ENCODE measurements around the gene VPS41.

VPS41 gene

GRCh38 chr7:38907066-38907465 lies 1.9 kb downstream of the VPS41 start:
- no peak for DNase-seq (ENCODE audit: low read depth in 1 of 2, low spot score in 1 of 2)

GRCh38 chr7:38905056-38905759 lies 3.8 kb downstream of the VPS41 start:
- DNase-seq (ENCODE audit: low read depth in 1 of 2, low spot score in 1 of 2), result no peak

- DNase-seq (ENCODE audit: low read depth in 1 of 2, low spot score in 1 of 2), result no peak
Measured at GRCh38 chr7:38903057-38903456, 5.9 kb downstream of the VPS41 start.

DNA sequence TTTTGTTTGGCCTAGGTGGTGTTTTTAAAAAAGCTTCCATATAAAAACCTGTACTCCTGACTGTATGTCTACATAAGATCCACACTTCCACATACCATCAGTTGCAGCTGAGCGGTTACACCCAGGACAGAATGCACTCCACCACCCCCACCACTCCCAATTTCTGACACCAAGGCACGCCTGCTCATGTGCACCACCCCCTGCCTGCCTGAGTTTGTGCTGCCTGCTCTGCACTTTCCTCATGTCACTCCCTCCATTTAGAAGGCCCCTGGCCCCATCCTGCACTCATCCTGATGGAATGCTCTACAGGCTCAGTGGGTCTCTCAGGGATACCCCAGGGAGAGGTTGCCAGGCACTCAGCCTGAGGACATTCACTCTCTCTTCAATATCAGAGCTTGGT lies 6.5 kb downstream of the VPS41 start:
- no peak for DNase-seq (ENCODE audit: low read depth in 1 of 2, low spot score in 1 of 2)

DNA sequence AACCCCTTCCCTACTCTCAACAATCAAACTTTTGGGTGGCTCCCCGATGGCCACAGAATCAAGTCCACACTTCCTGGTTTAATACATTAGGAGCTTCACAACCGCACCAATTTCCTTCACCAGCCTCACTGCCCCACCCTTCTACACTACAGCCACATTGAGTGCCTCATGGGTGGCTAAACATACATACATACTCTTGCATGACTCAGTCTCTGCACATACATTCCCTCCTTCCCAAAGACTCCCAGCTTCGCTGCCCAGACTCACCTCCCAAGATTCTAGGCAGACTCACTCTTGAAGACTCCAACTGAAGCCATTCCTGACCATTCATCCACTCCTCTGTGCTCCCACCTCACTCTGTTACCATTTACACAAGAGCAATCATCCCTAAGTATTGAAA lies 15.9 kb downstream of the VPS41 start:
- no peak for DNase-seq (ENCODE audit: low read depth in 1 of 2, low spot score in 1 of 2)

GRCh38 chr7:38890597-38890996 lies 18.4 kb downstream of the VPS41 start:
- no peak for DNase-seq (ENCODE audit: low read depth in 1 of 2, low spot score in 1 of 2)

DNA sequence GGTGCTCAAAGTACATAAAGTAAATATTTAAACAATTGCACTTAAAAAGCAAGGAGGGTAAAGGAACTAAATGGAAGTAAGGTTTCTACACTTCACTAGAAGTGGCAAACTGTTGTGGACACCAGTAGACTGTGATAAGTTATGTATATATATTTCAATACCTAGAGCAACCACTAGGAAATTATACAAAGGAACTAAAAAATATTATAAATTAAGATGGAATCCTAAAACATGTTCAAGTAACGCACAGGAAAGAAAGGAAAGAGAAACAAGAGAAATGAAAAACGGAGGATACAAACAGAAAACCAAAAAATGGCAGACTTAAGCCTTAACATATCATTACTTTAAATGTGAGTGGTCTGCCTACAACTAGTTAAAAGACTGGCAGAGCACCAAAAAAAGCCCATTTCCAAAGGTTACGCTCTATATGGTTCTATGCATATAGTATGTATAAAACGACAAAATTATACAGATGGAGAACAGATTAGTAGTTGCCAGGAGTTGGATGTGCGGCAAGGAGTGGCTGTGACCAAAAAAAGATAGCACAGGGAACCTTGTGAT lies 19.0 kb downstream of the VPS41 start:
- DNase-seq (ENCODE audit: low read depth in 1 of 2, low spot score in 1 of 2), result no peak

DNA sequence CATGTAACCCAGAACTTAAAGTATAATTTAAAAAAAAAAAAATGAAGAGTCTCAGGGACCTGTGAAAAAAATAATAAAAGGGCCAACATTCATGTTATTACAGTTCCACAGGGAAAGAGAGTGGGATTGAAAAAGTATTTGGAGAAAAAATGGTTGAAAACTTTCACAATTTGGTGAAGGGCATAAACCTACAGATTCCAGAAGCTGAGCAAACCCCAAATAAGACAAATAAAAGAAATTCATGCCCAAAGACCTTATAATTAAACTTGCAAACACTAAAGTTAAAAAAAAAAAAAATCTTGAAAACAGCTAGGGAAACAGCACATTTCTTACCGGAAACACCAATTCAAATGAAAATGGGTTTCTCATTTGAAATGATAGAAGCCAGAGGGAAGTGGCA lies 19.9 kb downstream of the VPS41 start:
- no peak for DNase-seq (ENCODE audit: low read depth in 1 of 2, low spot score in 1 of 2)

DNA sequence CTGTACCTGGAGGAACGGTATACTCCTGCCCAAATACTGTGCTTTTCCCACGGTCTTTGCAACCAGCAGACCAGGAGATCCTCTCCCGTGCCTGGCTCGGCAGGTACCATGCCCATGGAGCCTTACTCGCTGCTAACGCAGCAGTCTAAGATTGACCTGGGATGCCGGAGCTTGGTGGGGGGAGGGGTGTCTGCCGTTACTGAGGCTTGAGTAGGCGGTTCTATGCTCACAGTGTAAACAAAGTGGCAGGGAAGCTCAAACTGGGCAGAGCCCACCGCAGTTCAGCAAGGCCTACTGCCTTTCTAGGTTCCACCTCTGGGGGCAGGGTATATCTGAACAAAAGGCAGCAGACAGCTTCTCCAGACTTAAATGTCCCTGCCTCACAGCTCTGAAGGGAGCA lies 22.7 kb downstream of the VPS41 start:
- no peak for DNase-seq (ENCODE audit: low read depth in 1 of 2, low spot score in 1 of 2)

- DNase-seq (ENCODE audit: low read depth in 1 of 2, low spot score in 1 of 2), result no peak
Measured at GRCh38 chr7:38883706-38884105, 25.3 kb downstream of the VPS41 start.

- DNase-seq (ENCODE audit: low read depth in 1 of 2, low spot score in 1 of 2), result no peak
Measured at GRCh38 chr7:38881947-38882684, 26.9 kb downstream of the VPS41 start.

DNA sequence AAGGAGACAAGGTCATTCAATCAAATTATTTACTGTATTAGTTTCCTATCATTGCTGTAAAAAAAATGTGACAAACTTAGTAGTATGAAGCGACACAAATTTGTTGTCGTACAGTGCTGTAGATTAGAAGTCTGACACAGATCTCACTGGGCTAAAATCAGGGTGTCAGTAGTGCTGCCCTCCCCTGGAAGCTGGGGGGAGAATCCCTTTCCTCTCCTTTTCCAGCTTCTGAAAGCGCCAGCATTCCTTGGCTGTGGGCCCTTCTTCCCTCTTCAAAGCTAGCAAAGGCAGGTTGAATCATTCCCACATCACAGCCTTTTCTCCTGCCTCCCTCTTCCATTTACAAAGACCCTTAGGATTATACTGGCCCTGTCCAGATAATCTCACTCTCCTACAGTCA lies 28.0 kb downstream of the VPS41 start:
- DNase-seq (ENCODE audit: low read depth in 1 of 2, low spot score in 1 of 2), result no peak

DNA sequence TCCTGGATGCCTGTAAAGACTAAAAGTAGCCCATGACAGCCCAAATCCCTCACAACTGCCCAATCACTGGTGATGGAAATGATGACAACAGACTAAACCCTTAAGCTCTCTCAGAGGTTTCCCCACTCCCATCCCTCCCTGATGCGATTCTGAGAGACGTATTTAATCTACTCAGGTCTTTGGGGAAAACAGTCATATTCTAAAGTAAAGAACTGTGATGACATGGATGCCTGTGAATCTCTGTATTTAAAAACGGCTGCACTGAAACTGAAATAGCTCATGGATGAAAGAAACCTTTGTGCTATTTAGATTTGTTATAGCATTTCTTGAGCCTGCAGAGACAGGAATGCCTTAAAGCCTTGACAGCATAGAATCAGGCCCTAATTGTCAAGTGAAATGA lies 28.5 kb downstream of the VPS41 start:
- no peak for DNase-seq (ENCODE audit: low read depth in 1 of 2, low spot score in 1 of 2)

GRCh38 chr7:38880035-38880434 lies 29.0 kb downstream of the VPS41 start:
- no peak for DNase-seq (ENCODE audit: low read depth in 1 of 2, low spot score in 1 of 2)

- no peak for DNase-seq (ENCODE audit: low read depth in 1 of 2, low spot score in 1 of 2)
Measured at GRCh38 chr7:38878694-38879457, 30.1 kb downstream of the VPS41 start.

DNA sequence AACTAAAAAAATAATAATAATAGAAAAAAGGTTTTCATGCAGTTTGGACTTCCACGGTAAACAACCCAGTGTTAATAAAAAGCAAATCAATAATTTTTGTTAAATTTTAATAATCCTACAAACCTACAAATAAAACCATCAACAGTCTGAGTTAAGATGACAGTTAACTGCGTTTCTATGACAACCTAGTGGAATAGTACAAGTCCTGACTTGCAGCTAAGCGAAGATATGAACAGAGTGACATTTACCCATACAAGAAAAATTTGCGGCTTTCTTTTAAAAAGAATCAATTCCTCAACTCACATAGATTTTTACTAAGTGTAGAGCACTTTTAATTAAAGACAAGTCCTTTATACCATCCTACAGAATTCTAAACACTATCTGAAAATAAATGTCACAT lies 35.6 kb downstream of the VPS41 start:
- DNase-seq (ENCODE audit: low read depth in 1 of 2, low spot score in 1 of 2), result no peak

DNA sequence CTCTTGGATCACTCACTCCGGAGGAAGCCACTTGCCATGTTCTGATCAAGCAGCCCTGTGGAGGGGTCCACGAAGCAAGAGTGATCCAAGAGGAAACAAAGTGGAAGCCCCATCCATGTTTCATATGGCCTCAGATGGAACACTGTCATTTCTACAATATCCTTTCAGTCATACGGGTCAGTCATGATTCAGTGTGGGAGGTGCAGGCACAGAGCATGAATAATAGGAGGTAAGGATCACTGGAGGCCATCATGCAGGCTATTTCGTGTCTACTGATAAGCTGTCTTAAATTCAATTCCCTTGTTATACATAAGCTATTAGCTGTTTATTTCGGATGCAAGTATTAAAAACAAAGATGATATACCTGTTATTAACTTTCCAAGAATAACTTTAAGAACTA lies 36.8 kb downstream of the VPS41 start:
- DNase-seq (ENCODE audit: low read depth in 1 of 2, low spot score in 1 of 2), result no peak

DNA sequence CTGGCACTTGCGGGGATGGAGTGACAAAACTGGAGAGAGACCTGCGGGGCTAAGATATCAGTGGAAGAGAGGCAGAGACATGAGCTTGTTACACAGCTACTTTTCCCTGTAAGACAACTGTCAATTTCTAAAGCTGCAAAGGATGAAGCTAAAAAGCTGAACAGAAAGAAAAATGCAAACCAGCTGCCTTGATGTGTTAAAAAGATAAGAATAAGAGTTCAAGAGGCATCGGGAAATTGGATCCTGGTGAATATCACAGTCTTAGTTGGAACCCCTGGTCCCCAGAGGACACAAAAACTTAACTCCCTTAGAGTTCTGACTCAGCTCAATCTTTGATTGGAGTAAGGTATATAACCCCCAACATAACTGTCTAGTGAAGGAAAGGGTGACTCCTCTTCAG lies 38.8 kb downstream of the VPS41 start:
- no peak for DNase-seq (ENCODE audit: low read depth in 1 of 2, low spot score in 1 of 2)

- DNase-seq (ENCODE audit: low read depth in 1 of 2, low spot score in 1 of 2), result no peak
Measured at GRCh38 chr7:38863601-38864291, 45.2 kb downstream of the VPS41 start.

- DNase-seq (ENCODE audit: low read depth in 1 of 2, low spot score in 1 of 2), result no peak
Measured at GRCh38 chr7:38862666-38863065, 46.3 kb downstream of the VPS41 start.

GRCh38 chr7:38858259-38858884 lies 50.6 kb downstream of the VPS41 start:
- DNase-seq (ENCODE audit: low read depth in 1 of 2, low spot score in 1 of 2), result no peak
